Hepatocyte (in vitro differentiated cells): Measurements from ENCODE around the gene ARF5. TPM values are rescaled to one million over a fixed set of nuclear protein-coding genes. Genes with fewer than 3 reads are reported as not detected.

Experiments
- DNase-seq: peaks from one replicate; pipeline ENCODE4 v3.0.0-alpha.2; 2016; ENCODE audit warnings: low spot score
- H2AFZ ChIP-seq: fragments of 200-600 bp; sonication (generic); 2 replicates; pipeline ENCODE4 v1.6.0; 2016; ENCODE audit warnings: antibody characterized with exemption, mild to moderate bottlenecking
- H3K27ac ChIP-seq: fragments of 200-600 bp; sonication (generic); 2 replicates; pipeline ENCODE4 v1.5.1; 2016; ENCODE audit warnings: mild to moderate bottlenecking
- H3K27me3 ChIP-seq: fragments of 200-600 bp; sonication (generic); 2 replicates; pipeline ENCODE4 v1.6.1; 2016
- H3K36me3 ChIP-seq: fragments of 200-600 bp; sonication (generic); replicated peaks from 2 replicates; pipeline ENCODE4 v1.5.1; 2016; ENCODE audit warnings: low read depth; ENCODE audit not compliant: insufficient read depth
- H3K4me1 ChIP-seq: fragments of 200-600 bp; sonication (generic); 2 replicates; pipeline ENCODE4 v1.5.1; 2016; ENCODE audit warnings: mild to moderate bottlenecking, moderate library complexity; ENCODE audit not compliant: insufficient read depth
- H3K4me2 ChIP-seq: fragments of 200-600 bp; sonication (generic); 2 replicates; pipeline ENCODE4 v1.6.0; 2016
- H3K4me3 ChIP-seq: fragments of 200-600 bp; sonication (generic); 2 replicates; pipeline ENCODE4 v1.5.1; 2016; ENCODE audit warnings: mild to moderate bottlenecking
- H3K79me2 ChIP-seq: fragments of 200-600 bp; sonication (generic); 2 replicates; pipeline ENCODE4 v1.6.0; 2017; ENCODE audit warnings: mild to moderate bottlenecking
- H3K9me2 ChIP-seq: fragments of 200-600 bp; sonication (generic); replicated peaks from 2 replicates; pipeline ENCODE4 v1.6.0; 2017; ENCODE audit warnings: mild to moderate bottlenecking; ENCODE audit not compliant: insufficient read depth
- H3K9me3 ChIP-seq: fragments of 200-600 bp; sonication (generic); 2 replicates; pipeline ENCODE4 v1.5.1; 2016; ENCODE audit warnings: low read depth, mild to moderate bottlenecking
- H4K20me1 ChIP-seq: fragments of 200-600 bp; sonication (generic); 2 replicates; pipeline ENCODE4 v1.6.0; 2016; ENCODE audit warnings: mild to moderate bottlenecking; ENCODE audit not compliant: insufficient read depth, poor library complexity, severe bottlenecking
- CTCF ChIP-seq: fragments of 200-600 bp; sonication (generic); IDR thresholded peaks from 2 replicates; pipeline ENCODE4 v1.5.1; 2016; ENCODE audit warnings: antibody characterized with exemption, mild to moderate bottlenecking; ENCODE audit not compliant: poor library complexity
- EZH2 ChIP-seq: fragments of 200-600 bp; sonication (generic); IDR thresholded peaks from 2 replicates; pipeline ENCODE4 v1.6.1; 2016; ENCODE audit warnings: antibody characterized with exemption, mild to moderate bottlenecking, borderline replicate concordance
- EZH2phosphoT487 ChIP-seq: fragments of 200-600 bp; sonication (generic); IDR thresholded peaks from one replicate; pipeline ENCODE4 v1.6.1; 2018; ENCODE audit warnings: antibody characterized with exemption, mild to moderate bottlenecking, low read depth, moderate library complexity; ENCODE audit not compliant: unreplicated experiment, severe bottlenecking
- WGBS: methylation state at CpG from one replicate; pipeline ENCODE4 v1.1.6; 2016; ENCODE audit warnings: low lambda C conversion rate; ENCODE audit errors: missing lambda C conversion rate; 5-methylcytosine and 5-hydroxymethylcytosine counted together
- polyA plus RNA-seq: library from polyadenylated mRNA; unstranded; fragments of >200 nt; fragmentation: Nextera tagmentation; extraction: Ambion mirVana; gene quantifications from 2 replicates; pipeline ENCODE4 v1.2.1, GENCODE V29; 2016
- total RNA-seq: library from RNA; depleted of rRNA; stranded (reverse); fragments of >200 nt; gene quantifications from 2 replicates; pipeline ENCODE4 v1.2.3, GENCODE V29; 2014

ARF5 gene
- total and polyA plus RNA-seq, 2 experiments from 2014 or later: 237 to 243 TPM

GRCh38 chr7:127591591-127591990 lies 3.4 kb downstream of the ARF5 start:
- Histone ChIP-seq H3K9me2 (no peaks in the 10 kb centered on the region), H3K36me3 (no peaks in the 10 kb centered on the region), H3K27me3 (no peaks in the 10 kb centered on the region), H4K20me1 (peaks cover 8% of the 10 kb centered on the region), H3K4me2 (no peak overlapping the region), H3K4me1 (peaks cover 9% of the 10 kb centered on the region), H3K9me3 (no peaks in the 10 kb centered on the region), H2AFZ (no peak overlapping the region), H3K27ac (no peak overlapping the region), H3K79me2 (peaks cover 16% of the 10 kb centered on the region), H3K4me3 (no peak overlapping the region)
- no peak for DNase-seq
- no peak for TF ChIP-seq CTCF
- no peak for TF ChIP-seq EZH2phosphoT487
- TF ChIP-seq EZH2: no peak
- WGBS: 92% methylated on average over 6 of the region's 6 CpGs

- Histone ChIP-seq H3K4me1 (peaks cover 9% of the 10 kb centered on the region), H3K36me3 (no peaks in the 10 kb centered on the region), H3K27me3 (no peaks in the 10 kb centered on the region), H3K9me3 (no peaks in the 10 kb centered on the region), H3K4me3 (no peak overlapping the region), H4K20me1 (peaks cover 8% of the 10 kb centered on the region), H3K9me2 (no peaks in the 10 kb centered on the region), H2AFZ (no peak overlapping the region), H3K79me2 (peaks cover 16% of the 10 kb centered on the region), H3K4me2 (no peak overlapping the region), H3K27ac (no peak overlapping the region)
- 95% methylated on average over 4 of the region's 4 CpGs for WGBS
- TF ChIP-seq CTCF (no peak), EZH2 (no peak), EZH2phosphoT487 (no peak)
- DNase-seq: no peak
Measured at GRCh38 chr7:127592550-127592949, 4.3 kb downstream of the ARF5 start.

GRCh38 chr7:127594490-127594889 lies 6.3 kb downstream of the ARF5 start:
- no peak for DNase-seq
- Histone ChIP-seq H3K36me3 (no peaks in the 10 kb centered on the region), H4K20me1 (peaks cover 2% of the 10 kb centered on the region), H2AFZ (no peak overlapping the region), H3K4me3 (no peak overlapping the region), H3K79me2 (peaks cover 7% of the 10 kb centered on the region), H3K4me1 (peaks cover 3% of the 10 kb centered on the region), H3K27ac (no peak overlapping the region), H3K9me3 (no peaks in the 10 kb centered on the region), H3K27me3 (no peaks in the 10 kb centered on the region), H3K9me2 (no peaks in the 10 kb centered on the region), H3K4me2 (no peak overlapping the region)
- WGBS: 89% methylated on average over 1 of the region's 1 CpG
- TF ChIP-seq EZH2phosphoT487: no peak
- no peak for TF ChIP-seq EZH2
- no peak for TF ChIP-seq CTCF

- TF ChIP-seq CTCF (no peak), EZH2phosphoT487 (no peak), EZH2 (no peak)
- Histone ChIP-seq H3K9me2 (no peaks in the 10 kb centered on the region), H3K27ac (no peak overlapping the region), H3K4me1 (no peaks in the 10 kb centered on the region), H2AFZ (no peak overlapping the region), H4K20me1 (no peaks in the 10 kb centered on the region), H3K4me2 (no peak overlapping the region), H3K36me3 (no peaks in the 10 kb centered on the region), H3K9me3 (no peaks in the 10 kb centered on the region), H3K27me3 (no peaks in the 10 kb centered on the region), H3K79me2 (no peaks in the 10 kb centered on the region), H3K4me3 (no peak overlapping the region)
- DNase-seq: no peak
- 93% methylated on average over 5 of the region's 5 CpGs for WGBS
Measured at GRCh38 chr7:127595737-127596136, 7.5 kb downstream of the ARF5 start.
